ENCODE results near the gene PITPNC1.
A peak's percentile ranks its signal among the peaks of the same experiment; 100 is the strongest.

The PITPNC1 gene

DNA sequence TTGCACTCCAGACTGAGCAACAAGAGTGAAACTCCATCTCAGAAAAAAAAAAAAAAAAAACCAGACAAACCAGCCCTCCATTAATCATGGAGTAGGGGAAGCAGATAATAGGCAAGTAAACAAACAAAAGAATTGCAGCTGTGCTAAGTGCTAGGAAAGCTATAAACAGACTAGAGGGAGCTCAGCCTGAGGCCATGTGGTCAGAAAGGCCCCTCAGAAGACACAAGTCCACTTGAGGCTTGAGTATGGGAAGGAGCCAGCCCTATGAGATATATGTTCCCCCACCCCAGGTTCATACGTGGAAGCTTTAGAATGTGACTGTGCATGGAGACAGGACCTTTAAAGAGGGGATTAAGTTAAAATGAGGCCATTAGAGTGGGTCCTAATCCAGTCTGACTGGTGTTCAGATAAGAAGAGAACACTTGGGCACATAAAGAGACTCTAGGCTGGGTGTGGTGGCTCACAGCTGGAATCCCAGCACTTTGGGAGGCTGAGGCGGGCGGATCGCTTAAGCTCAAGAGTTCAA is 208.1 kb downstream of the PITPNC1 start:
- DNase-seq, result no peak

DNA sequence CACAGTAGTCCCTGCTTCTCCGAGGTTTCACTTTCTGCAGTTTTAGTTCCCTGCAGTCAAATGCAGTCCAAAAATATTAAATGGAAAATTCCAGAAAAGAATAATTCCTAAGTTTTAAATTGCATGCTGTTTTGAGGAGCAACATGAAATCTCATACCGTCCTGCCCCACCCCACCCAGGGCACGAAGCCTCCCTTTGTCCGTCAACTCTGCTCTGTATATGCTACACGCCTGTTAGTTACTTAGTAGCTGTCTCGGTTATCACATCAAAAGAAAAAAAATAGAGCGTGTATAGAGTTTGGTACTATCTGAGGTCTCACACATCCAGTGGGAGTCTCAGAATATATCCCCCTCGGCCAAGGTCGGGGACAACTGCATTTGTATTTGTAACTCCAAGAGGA is 211.2 kb downstream of the PITPNC1 start:
- DNase-seq, result no peak

DNA sequence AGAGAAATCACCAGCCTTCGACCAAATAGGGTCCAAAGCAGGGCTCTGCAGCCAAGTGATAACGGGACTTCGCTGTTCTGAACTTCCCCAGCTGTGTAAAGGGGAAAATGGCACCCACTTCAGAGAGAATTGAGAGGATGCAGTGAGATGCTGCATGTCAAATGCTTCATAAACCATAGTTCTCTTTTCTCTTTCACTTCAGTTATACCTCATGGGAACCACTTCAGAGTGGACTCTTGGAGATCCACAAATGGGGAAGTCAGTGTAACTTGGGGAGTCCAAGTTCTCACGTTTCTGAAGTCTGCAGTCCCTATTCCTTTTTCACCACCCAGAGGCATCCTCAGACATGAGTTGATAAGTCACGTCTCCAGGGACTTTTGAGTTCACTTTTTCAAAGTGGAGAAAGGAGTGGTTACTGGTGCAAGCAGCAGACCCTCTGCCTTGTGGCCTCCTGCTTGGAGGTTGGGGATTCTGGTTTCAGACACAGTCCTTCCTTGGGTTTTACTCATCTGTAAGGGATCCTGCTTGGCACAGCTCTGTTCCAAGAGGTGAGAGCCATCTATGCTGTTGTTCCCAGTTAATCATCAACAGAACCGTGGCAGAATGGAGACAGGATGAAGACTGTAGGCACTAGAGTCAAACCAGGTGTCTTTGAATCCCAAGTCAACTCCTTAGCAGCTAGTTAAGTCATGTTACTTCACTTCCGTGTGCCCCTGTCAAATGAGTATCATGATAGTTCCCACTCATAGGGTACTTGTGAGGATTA is 217.2 kb downstream of the PITPNC1 start:
- no peak for DNase-seq

DNA sequence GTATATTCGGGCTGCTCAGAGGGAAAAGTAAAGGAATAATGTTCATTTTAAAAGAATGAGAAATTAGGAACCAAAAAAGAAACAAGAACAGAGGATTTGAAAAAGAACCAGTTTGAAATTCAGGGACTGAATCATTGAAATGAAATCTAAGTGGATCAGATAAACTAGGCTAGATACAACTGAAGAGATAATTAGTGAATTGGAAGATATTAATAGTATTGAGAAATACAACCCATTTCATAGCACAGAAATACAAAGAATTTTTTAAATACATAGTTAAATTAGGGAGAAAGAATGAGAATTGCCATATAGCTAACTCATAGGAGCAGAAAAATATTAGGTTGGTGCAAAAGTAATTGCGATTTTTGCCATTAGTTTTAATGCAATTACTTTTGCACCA is 223.3 kb downstream of the PITPNC1 start:
- DNase-seq, result no peak

DNA sequence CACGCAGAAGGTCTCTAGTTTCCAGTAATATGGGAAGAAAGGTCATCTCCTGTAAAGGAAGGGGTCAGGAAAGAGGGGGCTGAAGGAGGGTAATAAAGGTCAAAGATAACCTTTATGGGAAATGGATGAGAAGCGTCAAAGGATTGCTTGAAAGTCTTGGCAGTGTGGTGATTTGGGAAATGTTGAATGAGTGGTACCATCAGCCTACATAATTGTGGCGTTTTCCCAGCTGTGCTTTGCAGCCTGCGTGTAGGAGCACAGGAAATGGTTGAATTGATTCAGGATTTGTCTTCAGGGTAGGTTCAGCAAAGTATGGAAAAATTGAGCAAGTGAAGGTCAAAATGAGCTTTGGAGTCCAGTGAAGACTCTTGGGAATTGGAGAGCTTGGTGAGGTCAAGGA is 224.8 kb downstream of the PITPNC1 start:
- DNase-seq, result no peak

DNA sequence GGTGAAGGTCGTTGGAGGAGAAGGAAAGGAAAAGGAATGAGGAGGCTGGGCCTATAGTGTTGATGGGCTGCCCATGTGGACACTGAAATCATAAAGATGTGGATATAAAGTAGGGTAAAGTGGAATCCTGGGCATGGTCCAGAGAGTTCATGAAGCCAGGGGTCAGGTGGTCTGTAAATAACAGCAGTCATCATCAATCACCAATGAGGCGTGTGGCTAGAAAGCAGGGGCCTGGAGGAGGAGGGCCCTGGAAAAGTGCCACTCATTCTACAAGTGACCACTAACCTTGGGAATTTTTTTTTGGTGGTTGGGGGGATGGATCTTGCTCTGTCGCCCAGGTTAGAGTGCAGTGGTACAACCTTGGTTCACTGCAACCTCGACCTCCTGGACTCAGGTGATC is 225.4 kb downstream of the PITPNC1 start:
- DNase-seq, result no peak

DNA sequence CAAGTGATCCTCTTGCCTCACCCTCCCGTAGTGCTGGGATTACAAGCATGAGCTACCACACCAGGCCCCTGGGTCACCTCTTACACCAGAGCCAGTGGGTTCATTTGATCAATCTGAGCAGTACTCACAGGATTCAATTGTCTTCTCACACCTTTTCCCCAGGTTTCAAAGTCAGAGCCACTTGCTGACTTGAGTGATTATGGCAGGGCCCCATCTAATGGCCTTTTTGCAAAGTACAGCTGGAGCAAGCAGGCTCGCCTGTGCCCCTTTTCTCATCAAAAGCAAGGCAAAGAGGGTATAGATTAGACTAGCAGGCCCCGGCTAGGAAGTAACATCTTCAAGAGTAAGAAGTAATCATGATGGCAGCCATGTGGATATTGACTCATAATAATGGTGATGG is 225.9 kb downstream of the PITPNC1 start:
- peak in 3 of 5 experiments; percentile 8 to 51 (median 18) for DNase-seq

DNA sequence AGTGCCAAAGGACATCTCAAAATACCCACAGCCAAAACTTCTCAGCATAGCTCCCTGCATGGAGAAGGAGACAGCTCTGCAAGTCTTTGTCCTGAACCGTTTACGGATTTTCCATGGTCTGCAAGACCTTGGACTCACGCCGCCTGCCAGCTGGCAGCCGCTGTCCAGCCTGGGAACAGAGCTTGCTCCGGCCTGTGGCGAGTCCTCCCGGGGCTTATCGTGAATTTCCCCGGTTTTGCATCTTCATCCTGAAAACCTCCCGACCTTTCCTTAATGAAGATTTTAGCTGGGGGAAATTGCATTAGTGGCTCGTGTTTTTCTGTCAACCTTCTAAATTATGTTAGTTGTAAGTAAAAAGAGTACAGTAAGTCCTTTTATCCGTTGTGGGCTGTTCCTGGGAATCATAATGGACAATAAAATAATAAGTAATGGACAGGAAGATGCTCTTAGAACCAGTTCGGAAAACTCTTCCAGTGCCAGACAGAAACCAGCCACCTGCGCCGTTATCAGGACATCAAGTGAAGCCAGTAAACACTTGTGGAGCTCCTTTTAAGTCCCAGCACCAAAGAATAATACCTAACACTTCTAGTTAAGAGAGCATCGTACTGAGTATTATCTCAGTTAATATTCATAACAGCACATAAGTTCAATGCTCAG is 228.3 kb downstream of the PITPNC1 start:
- no peak for DNase-seq

DNA sequence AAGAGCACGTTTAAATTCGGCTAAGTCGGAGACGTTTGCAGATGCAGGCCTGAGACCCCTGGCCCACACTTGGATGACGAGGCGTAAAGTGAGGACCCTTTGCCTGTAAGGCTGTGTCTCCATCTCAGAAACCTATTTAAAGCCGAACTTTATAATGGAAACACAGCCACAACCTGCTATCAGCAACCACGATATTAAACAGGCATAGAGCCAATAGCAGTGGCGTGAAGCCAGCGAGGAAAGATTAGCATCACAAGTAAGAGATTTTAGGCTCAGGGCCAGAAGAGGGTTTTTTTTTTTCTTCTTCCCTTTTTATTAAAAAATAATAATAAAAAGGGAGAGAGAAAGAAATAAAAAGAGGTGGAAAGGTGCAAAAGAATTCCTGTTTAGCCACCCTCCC is 229.4 kb downstream of the PITPNC1 start:
- no peak for DNase-seq

DNA sequence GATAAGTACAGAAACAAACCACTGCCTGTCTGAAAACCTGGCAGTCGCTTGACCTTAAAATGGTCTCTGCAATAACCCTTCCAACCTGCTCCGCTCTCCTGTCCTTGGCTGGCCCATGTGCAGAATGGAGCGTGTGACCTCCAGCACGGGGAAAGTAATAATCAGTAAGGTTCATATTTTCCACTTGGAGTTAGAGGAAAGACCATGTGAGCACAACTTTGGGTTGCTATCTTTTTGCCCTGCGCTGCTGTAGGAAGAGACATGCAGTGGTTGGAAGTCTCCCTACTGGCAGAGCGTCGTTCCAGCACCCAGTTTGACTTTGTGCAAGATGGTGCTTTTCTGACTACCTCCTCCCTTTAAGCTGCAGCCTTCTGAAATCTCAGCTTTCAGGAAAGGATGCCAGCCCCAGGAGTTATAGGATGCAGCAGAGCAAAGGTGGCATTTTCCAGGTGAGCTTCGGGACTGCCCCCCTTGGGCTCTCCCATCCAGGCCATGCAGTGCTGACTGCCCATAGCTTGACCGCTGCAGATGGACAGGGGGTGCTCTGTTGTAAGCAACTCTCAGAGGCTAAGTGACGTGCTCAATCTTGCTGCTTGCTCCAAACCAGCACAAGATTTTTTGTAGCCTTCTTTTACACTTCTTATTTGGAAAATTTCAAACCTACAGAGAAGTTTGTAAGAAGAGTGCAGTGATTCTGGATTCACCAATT is 230.0 kb downstream of the PITPNC1 start:
- DNase-seq, result no peak

DNA sequence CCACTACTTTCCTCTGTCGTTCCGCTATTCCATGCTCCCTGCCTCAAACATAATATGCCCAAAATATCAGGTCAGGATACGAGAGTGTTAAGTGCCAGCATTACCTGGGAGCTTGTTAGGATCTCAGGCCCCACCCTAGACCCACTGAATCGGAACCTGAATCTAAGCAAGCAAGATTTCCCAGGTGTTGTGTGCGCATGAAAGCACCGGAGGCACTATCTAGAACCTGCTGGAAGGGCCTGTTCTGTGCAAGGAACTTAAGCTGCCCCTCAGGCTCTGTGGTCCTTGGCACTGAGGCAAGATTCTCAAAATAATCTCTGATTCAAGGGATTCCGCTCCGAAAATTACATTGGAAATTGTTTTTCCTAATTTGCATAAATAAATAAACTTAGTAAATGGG is 233.0 kb downstream of the PITPNC1 start:
- no peak for DNase-seq

DNA sequence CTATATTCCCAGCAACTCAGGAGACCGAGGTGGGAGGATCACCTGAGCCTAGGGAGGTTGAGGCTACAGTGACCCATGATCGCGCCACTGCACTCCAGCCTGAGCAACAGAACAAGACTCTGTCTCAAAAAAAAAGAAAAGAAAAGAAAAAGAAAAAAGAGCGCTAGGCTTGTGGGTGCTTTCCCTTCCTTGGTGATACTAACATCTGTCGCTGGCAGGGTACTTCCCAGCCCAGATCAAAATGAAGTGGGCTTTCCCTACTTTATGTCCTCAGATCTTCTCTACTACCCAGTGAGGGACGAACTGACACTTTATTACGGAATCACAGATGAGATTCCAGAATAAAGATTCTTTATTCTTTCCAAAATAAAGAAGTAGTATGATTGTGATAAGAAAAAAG is 236.9 kb downstream of the PITPNC1 start:
- no peak for DNase-seq

DNA sequence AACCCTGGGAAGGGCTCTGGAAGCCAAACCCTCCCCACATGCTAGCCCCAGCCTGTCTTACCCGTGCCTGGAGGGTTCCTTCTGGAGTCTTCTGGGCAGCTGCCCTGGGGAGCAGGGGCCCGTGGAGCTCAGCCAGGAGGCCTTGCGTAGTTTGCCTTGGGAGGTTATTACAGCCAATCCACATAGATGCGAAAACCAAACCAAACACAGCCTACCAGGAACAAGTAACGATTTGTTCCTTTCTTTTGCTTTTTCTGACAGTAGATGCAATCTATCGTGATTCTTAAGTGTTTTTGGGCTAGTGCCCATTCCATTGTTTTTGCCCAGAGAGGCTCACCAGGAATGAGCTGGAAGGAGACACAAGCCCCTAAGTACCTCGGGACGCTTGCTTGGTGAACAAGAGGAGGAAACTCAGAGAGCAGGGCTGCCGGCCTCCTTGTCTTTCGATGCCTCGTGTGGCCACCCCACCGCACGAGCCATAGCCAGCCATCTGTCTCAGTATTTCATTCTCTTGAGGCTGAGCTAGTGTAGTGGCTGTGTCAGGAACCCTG is 238.0 kb downstream of the PITPNC1 start:
- DNase-seq, result no peak

DNA sequence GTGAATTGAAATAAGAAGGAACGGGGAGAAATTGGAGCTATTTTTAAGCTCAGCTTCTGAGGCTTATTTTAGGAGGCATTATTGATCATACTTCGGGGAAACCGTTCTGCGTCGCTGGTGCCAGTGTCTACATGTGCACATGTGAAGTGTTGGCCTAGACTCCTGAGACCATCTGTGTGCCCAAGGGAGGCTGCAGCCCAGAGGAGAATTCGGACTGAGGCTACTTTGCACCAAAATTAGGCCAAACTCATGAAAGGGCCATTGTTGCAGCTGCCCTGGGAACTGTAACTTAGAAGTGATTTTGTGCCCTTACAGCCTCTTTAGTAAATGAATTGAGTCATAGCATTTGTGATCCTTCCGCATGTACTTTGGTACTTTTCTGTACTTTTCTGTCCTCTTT is 238.7 kb downstream of the PITPNC1 start:
- DNase-seq, result no peak

DNA sequence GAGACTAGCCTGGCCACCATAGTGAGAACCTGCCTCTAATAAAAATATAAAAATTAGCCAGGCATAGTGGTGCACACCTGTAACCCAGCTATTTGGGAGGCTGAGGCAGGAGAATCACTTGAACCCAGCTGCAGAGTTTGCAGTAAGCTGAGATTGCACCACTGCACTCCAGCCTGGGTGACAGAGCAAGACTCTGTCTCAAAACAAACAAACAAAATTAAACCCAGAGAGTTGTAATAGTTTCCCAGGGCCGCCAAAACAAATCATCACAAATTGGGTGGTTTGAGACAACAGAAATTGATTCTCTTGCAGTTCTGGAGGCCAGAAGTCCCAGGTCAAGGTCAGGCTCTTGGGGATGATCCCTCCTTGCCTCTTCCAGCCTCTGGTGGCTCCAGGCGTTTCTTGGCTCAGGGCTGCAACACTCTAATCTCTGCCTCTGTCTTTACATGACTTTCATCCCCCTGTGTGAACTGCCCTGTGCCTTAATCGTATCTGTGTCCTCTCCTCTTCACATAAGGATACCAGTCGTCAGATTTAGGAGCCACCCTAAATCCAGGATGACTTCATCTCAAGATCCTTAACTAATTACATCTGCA is 240.3 kb downstream of the PITPNC1 start:
- DNase-seq, result no peak

DNA sequence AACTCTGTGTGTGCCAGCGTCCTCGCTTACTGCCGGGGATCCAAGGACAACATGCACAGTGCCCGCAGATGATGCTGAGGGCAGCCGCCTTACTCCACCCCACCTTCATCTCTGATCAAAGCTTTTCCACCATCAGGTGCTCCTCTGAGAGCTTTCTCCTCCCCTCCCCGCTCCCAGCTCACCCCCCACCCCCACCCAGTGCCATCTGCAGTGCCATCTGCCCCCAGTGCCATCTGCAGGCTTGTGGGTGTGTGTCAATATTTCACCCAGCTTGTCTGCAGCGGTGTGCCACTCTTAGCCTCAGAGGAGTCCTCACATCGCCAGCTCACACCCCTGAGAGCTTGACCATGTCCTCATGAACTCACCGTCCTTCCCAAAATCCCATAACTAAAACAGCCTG is 242.5 kb downstream of the PITPNC1 start:
- no peak for DNase-seq

DNA sequence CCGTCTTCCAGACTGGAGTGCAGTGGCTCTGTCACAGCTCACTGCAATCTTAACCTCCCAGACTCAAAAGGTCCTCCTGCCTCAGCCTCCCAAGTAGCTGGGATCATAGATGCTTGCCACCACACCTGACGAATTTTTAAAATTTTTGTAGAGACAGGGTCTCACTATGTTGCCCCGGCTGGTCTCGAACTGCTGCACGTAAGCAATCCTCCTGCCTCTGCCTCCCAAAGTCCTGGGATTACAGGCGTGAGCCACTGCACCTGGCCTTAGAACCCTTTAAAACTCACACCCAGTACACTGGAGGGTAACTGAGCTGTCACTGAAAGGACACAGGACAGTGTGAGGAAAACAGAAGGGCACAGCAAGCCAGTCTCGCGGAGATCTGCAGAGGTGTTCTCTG is 243.0 kb downstream of the PITPNC1 start:
- no peak for DNase-seq

DNA sequence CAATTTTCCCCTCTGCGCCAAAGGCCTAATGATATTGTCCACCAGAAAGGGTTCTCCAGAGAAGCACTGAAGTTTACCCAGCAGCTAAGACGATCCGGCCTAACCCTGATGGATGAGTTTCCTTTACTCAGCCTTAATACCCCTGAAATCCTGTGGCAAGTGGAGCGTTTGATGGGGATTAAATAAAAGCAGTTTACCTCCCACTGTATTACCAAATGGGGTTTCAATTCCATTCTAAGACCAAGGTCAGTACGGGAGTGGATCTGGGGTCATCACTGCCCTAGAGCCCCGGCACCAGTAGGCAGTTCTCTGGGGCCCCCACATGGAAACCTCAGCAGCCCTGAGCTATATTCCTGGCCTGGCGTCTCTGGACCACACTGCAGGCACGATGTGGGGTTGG is 243.6 kb downstream of the PITPNC1 start:
- no peak for DNase-seq

DNA sequence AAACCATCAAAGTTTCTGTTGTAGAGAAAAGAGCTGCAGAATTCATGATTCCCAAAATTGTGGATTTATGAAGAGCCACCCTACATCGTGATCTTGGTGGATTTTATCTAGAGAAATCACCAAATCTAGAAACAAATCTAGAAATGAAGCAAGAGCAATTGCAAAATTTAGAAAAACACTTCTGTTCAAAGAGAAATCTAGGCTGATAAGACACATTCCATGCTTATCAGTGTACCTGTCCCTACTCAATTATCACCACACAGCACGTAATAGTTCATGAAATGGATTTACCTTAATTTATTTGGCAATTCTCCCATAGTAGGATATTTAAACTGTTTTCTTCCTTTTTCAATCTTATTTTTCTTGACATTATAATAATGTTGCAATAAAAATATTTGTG is 246.7 kb downstream of the PITPNC1 start:
- DNase-seq, result no peak

DNA sequence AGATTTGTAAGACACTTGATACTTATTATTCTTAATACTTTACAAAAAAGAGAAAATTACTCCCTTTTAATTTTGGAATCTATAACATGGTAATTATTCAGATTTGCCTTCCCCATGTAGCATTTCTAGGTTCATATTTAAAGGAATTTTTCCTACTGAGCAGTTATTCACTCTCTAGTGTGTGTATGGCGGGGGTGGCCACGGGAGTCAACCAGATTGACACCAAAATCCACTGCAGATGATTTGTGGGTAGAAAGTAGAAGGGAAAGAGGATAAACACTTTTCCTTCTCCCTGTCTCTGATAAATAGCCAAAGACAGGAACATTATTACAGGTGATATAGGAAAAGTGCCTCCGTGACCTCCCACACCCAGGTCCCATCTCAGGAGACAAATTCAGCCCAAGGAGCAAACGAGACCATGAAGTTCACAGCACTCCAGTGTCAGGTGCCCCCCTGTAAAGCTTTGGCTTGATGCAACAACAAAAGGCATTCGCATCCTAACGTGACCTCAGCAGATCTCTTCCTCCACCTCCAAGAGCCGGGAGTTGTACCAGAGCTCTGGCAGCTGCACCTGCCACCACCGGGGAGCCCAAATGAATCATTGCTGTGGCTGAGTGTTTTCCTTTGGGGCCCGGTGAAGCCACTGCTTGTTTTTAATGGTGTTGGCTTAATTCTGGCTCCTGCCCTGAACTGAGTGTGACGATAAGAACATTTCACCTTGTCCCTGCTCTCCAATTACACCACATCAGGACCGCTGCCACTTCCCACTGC is 248.0 kb downstream of the PITPNC1 start:
- DNase-seq, result no peak

DNA sequence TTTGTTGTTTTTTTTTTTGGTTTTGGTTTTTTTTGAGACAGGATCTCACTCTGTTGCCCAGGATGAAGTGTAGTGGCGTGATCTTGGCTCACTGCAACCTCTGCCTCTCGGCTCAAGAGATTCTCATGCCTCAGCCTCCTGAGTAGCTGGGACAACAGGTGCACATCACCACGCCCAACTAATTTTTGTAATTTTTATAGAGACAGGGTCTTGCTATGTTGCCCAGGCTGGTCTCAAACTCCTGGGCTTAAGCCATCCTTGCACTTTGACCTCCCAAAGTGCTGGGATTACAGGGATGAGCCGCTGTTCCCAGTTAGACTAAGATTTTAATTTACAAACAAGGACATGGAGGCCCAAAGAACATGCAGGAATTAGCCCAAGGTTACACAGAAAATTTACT is 248.9 kb downstream of the PITPNC1 start:
- no peak for DNase-seq

DNA sequence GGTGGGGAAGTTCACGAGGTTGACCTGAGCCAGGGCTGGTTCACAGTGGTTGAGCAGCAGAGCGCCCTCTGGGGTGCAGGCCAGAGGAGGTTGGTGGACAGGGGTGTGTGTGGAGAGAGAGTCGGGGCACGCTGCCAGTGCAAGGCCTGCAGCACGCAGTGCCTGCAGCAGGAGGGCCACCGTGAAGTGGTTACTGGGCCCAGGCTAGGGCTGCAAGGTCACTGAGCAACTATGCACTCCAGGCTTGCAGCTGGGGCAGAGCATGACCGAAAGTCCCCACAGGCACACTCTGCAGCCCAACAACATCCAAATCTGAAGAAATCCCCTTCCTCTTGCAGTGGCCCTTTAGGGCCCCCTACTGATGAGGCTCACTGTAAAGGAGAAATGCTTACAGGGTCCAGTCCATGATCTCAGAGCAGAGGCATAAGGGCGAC is 251.5 kb downstream of the PITPNC1 start:
- no peak for DNase-seq
